Hepatocyte (in vitro differentiated cells): ENCODE data around the gene OSBP2. TPM values are rescaled to one million over a fixed set of nuclear protein-coding genes. Genes with fewer than 3 reads are reported as not detected.
"Not testable (repeated sequence)": the region's sequence is repeated elsewhere in the genome, so short reads cannot be mapped to it uniquely, and the experiment has no call there.

ENCODE experiments used
- DNase-seq: peaks from one replicate; pipeline ENCODE4 v3.0.0-alpha.2; 2016; ENCODE audit warnings: low spot score
- H2AFZ ChIP-seq: fragments of 200-600 bp; sonication (generic); 2 replicates; pipeline ENCODE4 v1.6.0; 2016; ENCODE audit warnings: antibody characterized with exemption, mild to moderate bottlenecking
- H3K27ac ChIP-seq: fragments of 200-600 bp; sonication (generic); 2 replicates; pipeline ENCODE4 v1.5.1; 2016; ENCODE audit warnings: mild to moderate bottlenecking
- H3K27me3 ChIP-seq: fragments of 200-600 bp; sonication (generic); 2 replicates; pipeline ENCODE4 v1.6.1; 2016
- H3K36me3 ChIP-seq: fragments of 200-600 bp; sonication (generic); replicated peaks from 2 replicates; pipeline ENCODE4 v1.5.1; 2016; ENCODE audit warnings: low read depth; ENCODE audit not compliant: insufficient read depth
- H3K4me1 ChIP-seq: fragments of 200-600 bp; sonication (generic); 2 replicates; pipeline ENCODE4 v1.5.1; 2016; ENCODE audit warnings: mild to moderate bottlenecking, moderate library complexity; ENCODE audit not compliant: insufficient read depth
- H3K4me2 ChIP-seq: fragments of 200-600 bp; sonication (generic); 2 replicates; pipeline ENCODE4 v1.6.0; 2016
- H3K4me3 ChIP-seq: fragments of 200-600 bp; sonication (generic); 2 replicates; pipeline ENCODE4 v1.5.1; 2016; ENCODE audit warnings: mild to moderate bottlenecking
- H3K79me2 ChIP-seq: fragments of 200-600 bp; sonication (generic); 2 replicates; pipeline ENCODE4 v1.6.0; 2017; ENCODE audit warnings: mild to moderate bottlenecking
- H3K9me2 ChIP-seq: fragments of 200-600 bp; sonication (generic); replicated peaks from 2 replicates; pipeline ENCODE4 v1.6.0; 2017; ENCODE audit warnings: mild to moderate bottlenecking; ENCODE audit not compliant: insufficient read depth
- H3K9me3 ChIP-seq: fragments of 200-600 bp; sonication (generic); 2 replicates; pipeline ENCODE4 v1.5.1; 2016; ENCODE audit warnings: low read depth, mild to moderate bottlenecking
- H4K20me1 ChIP-seq: fragments of 200-600 bp; sonication (generic); 2 replicates; pipeline ENCODE4 v1.6.0; 2016; ENCODE audit warnings: mild to moderate bottlenecking; ENCODE audit not compliant: insufficient read depth, poor library complexity, severe bottlenecking
- EZH2 ChIP-seq: fragments of 200-600 bp; sonication (generic); IDR thresholded peaks from 2 replicates; pipeline ENCODE4 v1.6.1; 2016; ENCODE audit warnings: antibody characterized with exemption, mild to moderate bottlenecking, borderline replicate concordance
- EZH2phosphoT487 ChIP-seq: fragments of 200-600 bp; sonication (generic); IDR thresholded peaks from one replicate; pipeline ENCODE4 v1.6.1; 2018; ENCODE audit warnings: antibody characterized with exemption, mild to moderate bottlenecking, low read depth, moderate library complexity; ENCODE audit not compliant: unreplicated experiment, severe bottlenecking
- WGBS: methylation state at CpG from one replicate; pipeline ENCODE4 v1.1.6; 2016; ENCODE audit warnings: low lambda C conversion rate; ENCODE audit errors: missing lambda C conversion rate; 5-methylcytosine and 5-hydroxymethylcytosine counted together
- polyA plus RNA-seq: library from polyadenylated mRNA; unstranded; fragments of >200 nt; fragmentation: Nextera tagmentation; extraction: Ambion mirVana; gene quantifications from 2 replicates; pipeline ENCODE4 v1.2.1, GENCODE V29; 2016
- total RNA-seq: library from RNA; depleted of rRNA; stranded (reverse); fragments of >200 nt; gene quantifications from 2 replicates; pipeline ENCODE4 v1.2.3, GENCODE V29; 2014
- TF ChIP-seq, protein P1 (sequence below): fragments of 200-600 bp; sonication (generic); IDR thresholded peaks from 2 replicates; pipeline ENCODE4 v1.5.1; 2016; ENCODE audit warnings: antibody characterized with exemption, mild to moderate bottlenecking; ENCODE audit not compliant: poor library complexity

The OSBP2 gene
- total and polyA plus RNA-seq, 2 experiments from 2014 or later: 23.0 to 25.5 TPM

DNA sequence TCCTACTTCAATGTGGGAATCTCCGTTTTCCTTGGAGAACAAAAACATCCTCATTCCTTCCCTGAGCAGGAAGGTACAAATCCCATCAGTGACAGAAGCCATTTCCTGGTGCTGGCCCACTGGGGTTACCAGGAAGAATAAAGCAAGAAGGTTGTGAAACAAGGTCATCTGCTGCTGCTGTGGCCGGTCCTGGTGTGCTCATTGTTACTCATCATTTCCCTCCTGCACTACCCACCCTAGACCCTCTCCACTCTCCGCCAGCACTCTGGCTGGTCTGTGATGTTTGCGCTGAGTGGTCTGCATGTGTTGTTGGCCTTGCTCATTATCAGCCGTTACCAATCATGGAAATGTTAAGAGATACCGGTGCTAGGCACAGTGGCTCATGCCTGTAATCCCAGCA lies 37.0 kb downstream of the OSBP2 start:
- no peaks in the 10 kb centered on the region for H3K79me2 ChIP-seq
- no peak overlapping the region for H3K27ac ChIP-seq
- H3K4me1 ChIP-seq: no peaks in the 10 kb centered on the region
- DNase-seq: no peak
- H2AFZ ChIP-seq: no peak overlapping the region
- H3K4me2 ChIP-seq: no peak overlapping the region
- H3K9me2 ChIP-seq: no peaks in the 10 kb centered on the region
- peaks cover 6% of the 10 kb centered on the region for H3K27me3 ChIP-seq
- WGBS: 95% methylated on average over 6 of the region's 6 CpGs
- H4K20me1 ChIP-seq: no peaks in the 10 kb centered on the region
- H3K36me3 ChIP-seq: no peaks in the 10 kb centered on the region
- TF ChIP-seq, protein P1, sequence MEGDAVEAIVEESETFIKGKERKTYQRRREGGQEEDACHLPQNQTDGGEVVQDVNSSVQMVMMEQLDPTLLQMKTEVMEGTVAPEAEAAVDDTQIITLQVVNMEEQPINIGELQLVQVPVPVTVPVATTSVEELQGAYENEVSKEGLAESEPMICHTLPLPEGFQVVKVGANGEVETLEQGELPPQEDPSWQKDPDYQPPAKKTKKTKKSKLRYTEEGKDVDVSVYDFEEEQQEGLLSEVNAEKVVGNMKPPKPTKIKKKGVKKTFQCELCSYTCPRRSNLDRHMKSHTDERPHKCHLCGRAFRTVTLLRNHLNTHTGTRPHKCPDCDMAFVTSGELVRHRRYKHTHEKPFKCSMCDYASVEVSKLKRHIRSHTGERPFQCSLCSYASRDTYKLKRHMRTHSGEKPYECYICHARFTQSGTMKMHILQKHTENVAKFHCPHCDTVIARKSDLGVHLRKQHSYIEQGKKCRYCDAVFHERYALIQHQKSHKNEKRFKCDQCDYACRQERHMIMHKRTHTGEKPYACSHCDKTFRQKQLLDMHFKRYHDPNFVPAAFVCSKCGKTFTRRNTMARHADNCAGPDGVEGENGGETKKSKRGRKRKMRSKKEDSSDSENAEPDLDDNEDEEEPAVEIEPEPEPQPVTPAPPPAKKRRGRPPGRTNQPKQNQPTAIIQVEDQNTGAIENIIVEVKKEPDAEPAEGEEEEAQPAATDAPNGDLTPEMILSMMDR: no peak
- TF ChIP-seq EZH2 (no peak), EZH2phosphoT487 (no peak)
- H3K9me3 ChIP-seq: no peaks in the 10 kb centered on the region
- H3K4me3 ChIP-seq: no peak overlapping the region

DNA sequence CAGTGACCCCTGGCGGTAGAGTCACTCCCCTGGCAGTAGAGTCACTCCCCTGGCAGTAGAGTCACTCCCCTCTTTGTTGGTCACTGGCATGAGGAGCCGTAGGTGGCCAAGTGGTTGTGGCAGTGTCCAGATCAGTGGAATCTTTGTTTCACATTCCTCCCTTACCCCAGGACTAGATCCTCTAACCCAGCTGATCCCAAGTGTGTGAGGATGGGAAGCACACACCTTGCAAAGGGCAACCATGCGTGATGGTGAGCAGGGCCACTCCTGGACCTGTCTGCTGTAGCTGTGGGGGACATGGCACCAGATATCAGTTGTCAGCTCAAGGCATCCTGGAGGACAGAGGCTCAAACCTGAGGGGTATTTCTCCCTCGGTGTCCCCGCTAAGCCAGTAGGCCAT lies 37.8 kb downstream of the OSBP2 start:
- Histone ChIP-seq H3K27ac (no peak overlapping the region), H3K27me3 (no peaks in the 10 kb centered on the region), H3K79me2 (no peaks in the 10 kb centered on the region), H3K9me3 (no peaks in the 10 kb centered on the region), H2AFZ (no peak overlapping the region), H3K4me3 (no peak overlapping the region), H3K36me3 (no peaks in the 10 kb centered on the region), H3K9me2 (no peaks in the 10 kb centered on the region), H4K20me1 (no peaks in the 10 kb centered on the region), H3K4me2 (no peak overlapping the region), H3K4me1 (no peaks in the 10 kb centered on the region)
- TF ChIP-seq EZH2 (no peak), EZH2phosphoT487 (no peak)
- TF ChIP-seq, protein P1: no peak
- DNase-seq: no peak
- 89% methylated on average over 5 of the region's 5 CpGs for WGBS

DNA sequence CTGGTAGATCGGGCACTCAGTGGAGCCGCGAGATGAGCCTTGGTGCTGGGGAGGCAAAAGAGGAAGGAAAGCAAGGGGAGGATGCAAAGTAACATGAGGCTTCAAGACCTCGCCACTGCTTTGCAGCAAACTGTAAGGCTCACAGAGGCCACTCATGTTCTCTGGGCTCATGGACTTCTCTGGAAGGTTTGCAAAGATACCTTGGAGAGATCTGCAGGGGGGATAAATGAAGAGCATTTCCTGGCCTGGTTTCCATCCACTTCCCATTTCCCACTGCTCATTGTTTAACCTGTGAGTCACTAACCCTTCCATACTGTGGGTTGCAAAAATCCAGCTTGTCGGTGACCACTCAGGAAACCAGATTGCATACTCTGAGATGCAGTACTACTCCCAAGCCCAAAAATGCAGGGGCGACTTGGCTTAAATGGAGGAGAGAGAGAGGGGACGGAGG lies 38.5 kb downstream of the OSBP2 start:
- Histone ChIP-seq H4K20me1 (no peaks in the 10 kb centered on the region), H3K4me2 (no peak overlapping the region), H3K9me2 (no peaks in the 10 kb centered on the region), H3K4me3 (no peak overlapping the region), H3K9me3 (no peaks in the 10 kb centered on the region), H3K79me2 (no peaks in the 10 kb centered on the region), H3K27ac (no peak overlapping the region), H2AFZ (no peak overlapping the region), H3K36me3 (no peaks in the 10 kb centered on the region), H3K27me3 (no peaks in the 10 kb centered on the region), H3K4me1 (no peaks in the 10 kb centered on the region)
- TF ChIP-seq EZH2: no peak
- TF ChIP-seq, protein P1: no peak
- no peak for TF ChIP-seq EZH2phosphoT487
- no peak for DNase-seq
- WGBS: 92% methylated on average over 7 of the region's 7 CpGs

DNA sequence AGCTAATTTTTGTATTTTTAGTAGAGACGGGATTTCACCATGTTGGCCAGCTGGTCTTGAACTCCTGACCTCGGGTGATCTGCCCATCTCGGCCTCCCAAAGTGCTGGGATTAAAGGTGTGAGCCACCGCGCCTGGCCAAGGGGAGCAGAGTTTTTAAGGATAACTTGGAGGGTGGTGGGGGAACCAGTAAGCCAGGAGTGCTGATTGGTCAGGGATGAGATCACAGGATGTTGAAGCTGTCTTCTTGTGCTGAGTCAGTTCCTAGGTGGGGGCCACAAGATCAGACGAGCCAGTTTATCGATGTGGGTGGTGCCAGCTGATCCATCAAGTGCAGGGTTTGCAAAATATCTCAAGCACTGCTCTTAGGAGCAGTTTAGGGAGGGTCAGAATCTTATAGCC lies 45.3 kb downstream of the OSBP2 start:
- not testable (repeated sequence) for H3K4me3 ChIP-seq, H3K79me2 ChIP-seq
- 87% methylated on average over 7 of the region's 7 CpGs for WGBS

DNA sequence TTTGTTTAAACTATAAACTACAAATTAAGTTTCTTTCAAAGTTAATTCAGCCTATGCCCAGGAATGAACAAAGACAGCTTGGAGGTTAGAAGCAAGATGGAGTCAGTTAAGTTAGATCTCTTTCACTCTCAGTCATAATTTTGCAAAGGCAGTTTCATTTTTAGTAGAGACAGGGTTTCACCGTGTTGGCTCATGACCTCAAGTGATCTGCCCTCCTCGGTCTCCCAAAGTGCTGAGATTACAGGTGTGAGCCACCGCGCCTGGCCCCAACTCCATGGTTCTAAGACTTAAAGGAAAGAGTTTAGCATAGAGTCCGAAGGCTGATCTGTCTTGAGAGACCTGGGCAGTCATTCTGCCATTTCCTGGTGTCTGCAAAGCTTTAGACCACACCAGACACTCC lies 45.8 kb downstream of the OSBP2 start:
- H3K9me2 ChIP-seq, H4K20me1 ChIP-seq, H2AFZ ChIP-seq, H3K36me3 ChIP-seq, H3K4me2 ChIP-seq, H3K4me1 ChIP-seq, H3K4me3 ChIP-seq, H3K27me3 ChIP-seq, DNase-seq, H3K79me2 ChIP-seq, H3K9me3 ChIP-seq, H3K27ac ChIP-seq: not testable (repeated sequence)
- 92% methylated on average over 5 of the region's 5 CpGs for WGBS

More for the DNA sequence above, 45.3 kb downstream of the OSBP2 start:
- H3K36me3 ChIP-seq, H4K20me1 ChIP-seq, DNase-seq, H3K4me2 ChIP-seq, H3K4me1 ChIP-seq, H2AFZ ChIP-seq, H3K27ac ChIP-seq, H3K27me3 ChIP-seq, H3K9me3 ChIP-seq, H3K9me2 ChIP-seq: not testable (repeated sequence)
